Heart left ventricle (tissue), 16 donors: ENCODE data around the gene ARHGAP29. TPM values are rescaled to one million over a fixed set of nuclear protein-coding genes. Genes with fewer than 3 reads are reported as not detected.

Experiments used
- ATAC-seq, 4 donors: fragments of 200-7000 bp; cut with Tn5 transposase; one replicate each; pipeline ENCODE4 v1.9.1; 2020 to 2022; ENCODE audit warnings: moderate library complexity in 4 of 4, mild to moderate bottlenecking in 3 of 4, moderate number of reproducible peaks in 1 of 4
- DNase-seq, 5 donors: peaks; one replicate each; pipeline ENCODE4 v3.0.0-alpha.2; 2020
- H3K27ac ChIP-seq, 12 donors: fragments of 200-600 bp; sonication (generic) in 4 of 12; one replicate each; pipeline versions ENCODE4 v1.5.0 to v1.8.0; 2016 to 2022; ENCODE audit warnings: mild to moderate bottlenecking in 2 of 12
- H3K27me3 ChIP-seq, 9 donors: fragments of 200-600 bp; sonication (generic) in 2 of 9; one replicate each; pipeline versions ENCODE4 v1.5.1 to v1.8.0; 2016 to 2022; ENCODE audit warnings: mild to moderate bottlenecking in 3 of 9
- H3K36me3 ChIP-seq, 9 donors: fragments of 200-600 bp; sonication (generic) in 2 of 9; one replicate each; pipeline versions ENCODE4 v1.5.0 to v1.8.0; 2018 to 2022; ENCODE audit warnings: mild to moderate bottlenecking in 2 of 9
- H3K4me1 ChIP-seq, 12 donors: fragments of 200-600 bp; sonication (generic) in 4 of 12; one replicate each; pipeline versions ENCODE4 v1.5.0 to v1.8.0; 2016 to 2022; ENCODE audit warnings: mild to moderate bottlenecking in 3 of 12
- H3K4me3 ChIP-seq, 12 donors: fragments of 200-600 bp; sonication (generic) in 4 of 12; one replicate each; pipeline versions ENCODE4 v1.5.0 to v1.8.0; 2017 to 2022; ENCODE audit warnings: mild to moderate bottlenecking in 9 of 12, moderate library complexity in 4 of 12
- H3K9me3 ChIP-seq, 12 donors: fragments of 200-600 bp; sonication (generic) in 4 of 12; one replicate each; pipeline versions ENCODE4 v1.5.0 to v1.8.0; 2016 to 2022; ENCODE audit warnings: mild to moderate bottlenecking in 1 of 12
- CTCF ChIP-seq, 12 donors: fragments of 200-600 bp; sonication (generic) in 4 of 12; IDR thresholded peaks; one replicate each; pipeline versions ENCODE4 v1.5.0 to v1.8.0; 2018 to 2022; ENCODE audit warnings: antibody characterized with exemption in 12 of 12, mild to moderate bottlenecking in 5 of 12
- POLR2A ChIP-seq, 2 donors: fragments of 450-650 bp; IDR thresholded peaks; one replicate each; pipeline ENCODE4 v1.6.1; 2017; ENCODE audit warnings: antibody characterized with exemption in 2 of 2, mild to moderate bottlenecking in 2 of 2, moderate library complexity in 2 of 2
- WGBS, 4 donors: extraction: QIAGEN DNeasy Blood & Tissue Kit in 2 of 4; methylation state at CpG; one replicate each; pipeline versions ENCODE4 v1.1.5 to v1.1.7; 2013 to 2018; 5-methylcytosine and 5-hydroxymethylcytosine counted together
- intact Hi-C, 10 donors: fragments of 100-400 bp; cut with DNase I; formaldehyde crosslinking; loops; one replicate each; pipeline versions ENCODE4 v1.11.1 to v1.14.2; 2022
- long read RNA-seq, 3 donors: library from polyadenylated mRNA; unstranded; transcript quantifications; one replicate each; pipeline ENCODE4 v2.0.0, GENCODE V29; 2020 to 2021
- polyA plus RNA-seq, 2 donors: library from polyadenylated mRNA; stranded (reverse); fragments of 200-250 nt; gene quantifications; one replicate each; pipeline ENCODE4 v1.2.3, GENCODE V29; 2013
- total RNA-seq, 9 donors: library from RNA; depleted of rRNA in 2 of 9; stranded (reverse); fragments of >200 nt in 2 of 9; fragmentation: NEBNext Ultra II Directional in 3 of 9; extraction: Animal tissue kit (Norgen Biotek cat#: 25700) in 3 of 9; gene quantifications; one replicate each; pipeline versions ENCODE4 v1.1.0 to v1.2.4, GENCODE V29; 2016 to 2023
- donor health status: ischemic (EF 13 %, LVEDD 7.1; RV severe dilation, severe dysfunction).
- donor health status: healthy with polysubstance abuse.
- donor health status: DM: no; HTN: yes; CAD: no.
- donor health status: DM: no; HTN: no; CAD: no.
- donor health status: ischemic (EF 25% LVEDD 6.9; RV normal size, moderate dysfunction).
- donor health status: ischemic (EF 25% LVEDD 5.7; RV mildly dilated, moderate dysfunction).
- donor health status: healthy.
- donor health status: DM: yes; HTN: yes; CAD: no.
- donor health status: ischemic (EF 35%, LVEDD 5.7; RV mildly dilated, moderate dysfunction).
- donor health status: nonischemic (EF 11% LVEDD 7.7; RV severe dilation, severe dysfunction).
- donor health status: DM: yes; HTN: yes; CAD: no.
- donor health status: PGD.
- donor health status: ischemic (EF 29% LVEDD 5.4; RV normal size, mild dysfunction).
- donor health status: nonischemic (EF 23%, LVEDD 6.1; RV moderate dilation, normal function).

Gene ARHGAP29
- total RNA-seq, result 10 to 100 TPM; 21.9 to 35.7 (median 29.7) TPM
- 10 to 100 TPM; 11.0 to 12.5 TPM for polyA plus RNA-seq
- long read RNA-seq, donor 1, full-length matches to known transcripts, result 7 of 54 reads
- long read RNA-seq, donor 1, partial matches to known transcripts, result 29 of 54 reads
- long read RNA-seq, donor 1, other reads (novel, unspliced or antisense), result 18 of 54 reads
- long read RNA-seq, donor 2, full-length matches to known transcripts, result 4 of 75 reads
- long read RNA-seq, donor 2, partial matches to known transcripts, result 65 of 75 reads
- long read RNA-seq, donor 2, other reads (novel, unspliced or antisense), result 6 of 75 reads
- long read RNA-seq, donor 3, full-length matches to known transcripts, result 12 of 38 reads
- long read RNA-seq, donor 3, partial matches to known transcripts, result 18 of 38 reads
- long read RNA-seq, donor 3, other reads (novel, unspliced or antisense), result 8 of 38 reads

GRCh38 chr1:94237291-94238226 lies at the start of gene ARHGAP29:
ARHGAP29 (minus strand) TSS chr1:94237584; CDS start chr1:94231611, 5,973 bp downstream.
- H3K4me3 ChIP-seq, result peak within 1 kb of the TSS; percentile 76 to 97 (median 86)
- peaks cover 0 to 9% (median 1%) of the 10 kb centered on the region in 12 donors for H3K9me3 ChIP-seq
- intact Hi-C loops, result loop anchor here in 9 of 10 donors (1.0 to 10.0 kb wide), 12 partner anchors 10 to 193 kb away; partner anchors contain the start of gene ABCD3 (in 1 of the 9)
- H3K27me3 ChIP-seq, result peaks cover 0 to 49% (median 0%) of the 10 kb centered on the region in 9 donors
- 5 to 28% (median 6%) methylated on average over 25 to 88 of the region's 88 CpGs for WGBS, 4 donors
- no peaks in the 10 kb centered on the region for H3K36me3 ChIP-seq
- TF ChIP-seq CTCF (IDR thresholded peaks at IDR 0.05) (peak in 1 of 12 donors; percentile 15), POLR2A (IDR thresholded peaks at IDR 0.05) (peak in 1 of 2 donors; percentile 96)
- DNase-seq (peak; percentile 90 to 93 (median 91)), ATAC-seq (peak; percentile 83 to 98 (median 94))
- H3K27ac ChIP-seq, result peak within 1 kb of the TSS; percentile 91 to 99 (median 96)
- H3K4me1 ChIP-seq, result peaks cover 0 to 32% (median 18%) of the 10 kb centered on the region in 12 donors

- DNase-seq (no peak), ATAC-seq (peak in 2 of 4 donors; percentile 33 to 81)
- Histone ChIP-seq H3K4me3 (no peak overlapping the region), H3K36me3 (no peaks in the 10 kb centered on the region), H3K4me1 (peaks cover 0 to 9% (median 0%) of the 10 kb centered on the region in 12 donors), H3K27ac (peak overlapping the region in 7 of 12 donors; percentile 5 to 47 (median 37)), H3K27me3 (no peaks in the 10 kb centered on the region), H3K9me3 (no peaks in the 10 kb centered on the region)
- intact Hi-C loops, result no loop called here
- 36 to 46% (median 40%) methylated on average over 3 of the region's 3 CpGs for WGBS, 4 donors
- TF ChIP-seq POLR2A (IDR thresholded peaks at IDR 0.05), result no peak
Measured at GRCh38 chr1:94286864-94287437, 49.6 kb upstream of the ARHGAP29 start.

- H3K4me1 ChIP-seq, result peaks cover 0 to 18% (median 2%) of the 10 kb centered on the region in 12 donors
- H3K36me3 ChIP-seq, result no peaks in the 10 kb centered on the region
- no peak for DNase-seq
- intact Hi-C loops, result no loop called here
- no peaks in the 10 kb centered on the region for H3K9me3 ChIP-seq
- no peak overlapping the region for H3K4me3 ChIP-seq
- WGBS, 4 donors, result 82 to 85% (median 85%) methylated on average over 4 of the region's 4 CpGs
- H3K27ac ChIP-seq, result no peak overlapping the region
- no peak for TF ChIP-seq CTCF (IDR thresholded peaks at IDR 0.05)
- no peak for TF ChIP-seq POLR2A (IDR thresholded peaks at IDR 0.05)
- no peak for ATAC-seq
- H3K27me3 ChIP-seq, result no peaks in the 10 kb centered on the region
Measured at GRCh38 chr1:94285031-94285654, 47.8 kb upstream of the ARHGAP29 start.

- DNase-seq (no peak), ATAC-seq (no peak)
- no peak overlapping the region for H3K27ac ChIP-seq
- H3K4me3 ChIP-seq, result no peak overlapping the region
- no peaks in the 10 kb centered on the region for H3K9me3 ChIP-seq
- intact Hi-C loops, result no loop called here
- H3K27me3 ChIP-seq, result no peaks in the 10 kb centered on the region
- no peaks in the 10 kb centered on the region for H3K36me3 ChIP-seq
- no peak for TF ChIP-seq POLR2A (IDR thresholded peaks at IDR 0.05)
- TF ChIP-seq CTCF (IDR thresholded peaks at IDR 0.05), result no peak
- H3K4me1 ChIP-seq, result peaks cover 0 to 18% (median 2%) of the 10 kb centered on the region in 12 donors
- WGBS, 4 donors, result 86 to 96% (median 91%) methylated on average over 2 of the region's 2 CpGs
Measured at GRCh38 chr1:94284476-94284875, 47.1 kb upstream of the ARHGAP29 start.
